Astrocyte of the spinal cord (primary cell): Measurements from ENCODE around the gene POLR3K.

Experiments used
- DNase-seq: peaks from one replicate; pipeline ENCODE4 v3.0.0; 2011; ENCODE audit warnings: low read depth, low spot score
- H3K4me3 ChIP-seq: 2 replicates; pipeline ENCODE4 v1.5.1; 2011; ENCODE audit warnings: low read depth, mild to moderate bottlenecking, low read length, moderate library complexity
- in situ Hi-C: cut with HindIII; loops from 2 replicates; pipeline ENCODE4 v1.10.0; 2017; ENCODE audit warnings: low sequenced_read_pairs
- TF ChIP-seq, protein P1 (sequence below): IDR thresholded peaks from 2 replicates; pipeline ENCODE4 v1.5.1; 2012; ENCODE audit warnings: low read depth, mild to moderate bottlenecking, low read length, inconsistent platforms

The POLR3K gene

DNA sequence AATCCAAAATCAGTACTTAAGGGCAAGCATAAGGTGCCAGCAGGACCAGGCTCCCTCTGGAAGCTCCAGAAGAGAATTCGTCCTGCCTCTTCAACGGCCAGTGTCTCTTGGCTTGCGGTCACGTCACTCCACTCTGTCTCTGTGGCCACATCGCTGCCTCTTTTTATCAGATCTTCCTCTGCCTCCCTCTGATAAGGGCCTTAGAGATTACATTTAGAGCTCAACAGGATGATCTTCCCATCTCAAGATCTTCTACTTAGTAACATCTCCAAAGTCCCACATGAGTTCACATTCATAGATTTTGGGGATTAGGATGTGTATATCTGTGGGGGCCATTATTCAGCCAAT is 41.5 kb upstream of the POLR3K start:
- H3K4me3 ChIP-seq, result no peak overlapping the region
- TF ChIP-seq, protein P1, sequence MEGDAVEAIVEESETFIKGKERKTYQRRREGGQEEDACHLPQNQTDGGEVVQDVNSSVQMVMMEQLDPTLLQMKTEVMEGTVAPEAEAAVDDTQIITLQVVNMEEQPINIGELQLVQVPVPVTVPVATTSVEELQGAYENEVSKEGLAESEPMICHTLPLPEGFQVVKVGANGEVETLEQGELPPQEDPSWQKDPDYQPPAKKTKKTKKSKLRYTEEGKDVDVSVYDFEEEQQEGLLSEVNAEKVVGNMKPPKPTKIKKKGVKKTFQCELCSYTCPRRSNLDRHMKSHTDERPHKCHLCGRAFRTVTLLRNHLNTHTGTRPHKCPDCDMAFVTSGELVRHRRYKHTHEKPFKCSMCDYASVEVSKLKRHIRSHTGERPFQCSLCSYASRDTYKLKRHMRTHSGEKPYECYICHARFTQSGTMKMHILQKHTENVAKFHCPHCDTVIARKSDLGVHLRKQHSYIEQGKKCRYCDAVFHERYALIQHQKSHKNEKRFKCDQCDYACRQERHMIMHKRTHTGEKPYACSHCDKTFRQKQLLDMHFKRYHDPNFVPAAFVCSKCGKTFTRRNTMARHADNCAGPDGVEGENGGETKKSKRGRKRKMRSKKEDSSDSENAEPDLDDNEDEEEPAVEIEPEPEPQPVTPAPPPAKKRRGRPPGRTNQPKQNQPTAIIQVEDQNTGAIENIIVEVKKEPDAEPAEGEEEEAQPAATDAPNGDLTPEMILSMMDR, result no peak
- in situ Hi-C loops, result no loop called here
- no peak for DNase-seq

DNA sequence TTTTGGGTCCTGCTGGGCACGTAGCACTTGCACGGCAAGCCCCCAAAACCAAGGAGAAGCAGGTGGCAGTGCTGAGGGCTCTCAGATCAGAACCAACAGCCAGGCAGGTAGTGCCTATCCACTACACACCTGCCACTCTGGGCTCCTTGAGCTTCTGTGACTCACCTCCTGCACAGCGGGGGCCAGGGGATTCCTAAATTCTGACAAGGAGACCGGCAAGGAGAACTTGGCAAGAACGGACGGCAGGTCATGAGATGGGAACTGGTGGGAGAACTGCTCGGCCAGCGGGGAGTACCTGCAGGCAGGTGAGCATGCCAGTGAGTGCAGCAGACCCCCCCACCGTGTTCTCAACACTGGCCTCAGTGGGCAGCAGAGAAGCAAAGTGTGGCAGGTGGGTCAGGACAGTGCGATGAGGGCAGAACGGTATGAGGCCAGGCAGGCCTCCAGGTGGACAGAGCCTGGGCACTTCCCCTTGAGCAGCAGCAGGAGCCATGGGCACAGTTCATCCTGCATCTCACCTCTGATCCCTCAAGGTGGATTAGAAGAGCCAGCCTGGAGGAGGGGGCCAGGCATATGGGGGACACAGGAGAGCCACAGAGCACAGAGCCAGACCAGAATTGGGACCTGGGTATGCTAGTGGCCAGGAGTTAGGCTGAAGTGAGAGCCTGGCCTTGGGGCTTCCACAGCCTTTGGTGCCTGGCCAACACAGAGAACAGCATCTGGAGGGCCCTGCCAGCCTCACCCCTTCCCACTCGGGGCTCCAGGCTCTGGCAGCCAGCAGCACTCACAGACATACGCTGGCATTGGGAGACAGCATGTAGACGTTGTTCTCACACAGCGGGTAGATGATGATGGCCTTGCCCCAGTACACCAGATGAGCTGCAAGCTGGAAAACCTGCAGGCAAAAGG is 39.3 kb upstream of the POLR3K start:
- DNase-seq, result no peak
- H3K4me3 ChIP-seq, result no peak overlapping the region
- in situ Hi-C loops, result no loop called here
- TF ChIP-seq, protein P1, result no peak

DNA sequence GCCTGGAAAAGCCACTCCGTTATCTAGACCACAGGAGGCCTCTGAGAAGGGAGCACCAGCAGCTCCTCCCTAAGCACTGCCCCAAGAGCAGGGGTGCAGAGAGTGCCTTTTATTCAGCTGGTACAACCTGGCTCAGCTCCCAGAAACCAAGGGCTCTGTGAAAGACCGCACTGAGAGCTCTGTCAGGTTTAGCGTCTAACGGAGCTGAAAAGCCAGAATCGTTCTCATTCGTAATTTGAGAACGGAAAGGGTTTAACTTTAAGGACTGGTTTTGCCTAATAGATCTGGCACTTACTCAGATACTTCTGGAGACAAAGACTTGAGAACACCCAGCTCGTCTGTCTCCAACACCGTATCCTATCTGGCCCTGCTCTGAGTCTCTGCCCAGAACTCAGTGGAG is 38.1 kb upstream of the POLR3K start:
- TF ChIP-seq, protein P1, result no peak
- H3K4me3 ChIP-seq, result no peak overlapping the region
- in situ Hi-C loops, result no loop called here
- DNase-seq, result peak; percentile 72

DNA sequence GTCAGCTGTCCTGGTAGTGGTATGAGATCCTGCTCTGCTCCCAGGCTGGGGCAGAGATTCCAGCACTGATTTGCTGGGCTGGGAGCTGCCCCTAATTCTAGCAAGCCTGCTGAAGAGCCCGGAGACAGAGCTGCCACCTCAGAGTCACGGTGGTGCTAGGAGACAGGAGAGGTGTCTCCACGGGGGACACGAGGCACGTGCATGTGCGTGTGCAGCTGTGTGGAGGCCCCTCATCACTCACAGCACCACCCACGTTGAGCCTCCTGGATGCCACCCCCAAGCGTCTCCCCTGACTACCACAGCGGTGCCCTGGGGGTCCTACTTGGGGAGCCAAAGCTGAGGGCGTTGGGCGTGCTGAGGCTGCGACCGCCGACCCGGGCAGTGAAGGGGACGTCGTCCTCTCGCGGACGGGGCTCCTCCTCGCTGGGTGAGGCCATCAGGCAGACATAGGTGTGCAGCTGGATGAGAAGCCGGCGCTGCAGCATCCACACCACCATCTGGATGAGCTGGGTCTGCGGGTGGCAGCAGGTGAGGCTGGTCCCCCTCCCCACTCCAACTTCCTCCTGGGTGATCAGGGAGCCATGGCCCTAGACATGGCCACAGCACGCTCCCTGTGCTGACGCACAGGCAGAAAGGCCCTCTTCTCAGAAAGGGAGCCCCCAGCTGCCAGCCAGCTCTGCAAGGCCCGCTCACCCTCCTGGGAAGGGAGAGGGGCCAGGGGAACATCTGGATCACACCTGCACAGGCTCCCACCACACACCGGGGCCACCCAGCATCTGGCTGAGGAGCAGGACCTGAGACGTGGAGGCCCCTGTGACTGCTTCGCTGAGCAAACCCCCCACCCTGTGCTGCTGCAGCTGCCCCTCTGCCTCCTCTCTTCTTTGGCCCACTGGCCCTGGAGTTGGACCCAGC is 36.2 kb upstream of the POLR3K start:
- H3K4me3 ChIP-seq, result no peak overlapping the region
- in situ Hi-C loops, result no loop called here

DNA sequence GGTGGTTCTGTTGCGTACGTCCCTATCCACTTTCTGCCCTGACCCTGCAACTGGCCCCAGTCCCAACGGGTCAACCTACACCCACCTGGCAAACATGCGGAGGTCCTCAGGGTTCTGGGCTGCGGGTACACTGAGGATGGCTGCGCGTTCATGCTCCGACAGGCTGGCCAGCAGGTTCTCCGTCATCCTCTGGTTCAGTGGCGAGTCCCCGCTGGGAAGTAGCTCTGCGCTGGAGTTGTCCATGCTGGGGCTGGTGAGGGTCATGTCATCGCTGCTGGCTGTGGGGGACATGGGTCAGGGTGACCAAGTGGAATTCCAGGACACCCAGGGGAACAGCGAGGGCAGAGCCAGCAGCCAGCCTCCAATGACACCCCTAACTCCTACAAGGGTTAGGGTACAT is 35.2 kb upstream of the POLR3K start:
- no peak for DNase-seq
- in situ Hi-C loops, result no loop called here
- TF ChIP-seq, protein P1, result no peak
- no peak overlapping the region for H3K4me3 ChIP-seq

More for the DNA sequence above, 36.2 kb upstream of the POLR3K start:
- DNase-seq, result no peak
- TF ChIP-seq, protein P1, result no peak

DNA sequence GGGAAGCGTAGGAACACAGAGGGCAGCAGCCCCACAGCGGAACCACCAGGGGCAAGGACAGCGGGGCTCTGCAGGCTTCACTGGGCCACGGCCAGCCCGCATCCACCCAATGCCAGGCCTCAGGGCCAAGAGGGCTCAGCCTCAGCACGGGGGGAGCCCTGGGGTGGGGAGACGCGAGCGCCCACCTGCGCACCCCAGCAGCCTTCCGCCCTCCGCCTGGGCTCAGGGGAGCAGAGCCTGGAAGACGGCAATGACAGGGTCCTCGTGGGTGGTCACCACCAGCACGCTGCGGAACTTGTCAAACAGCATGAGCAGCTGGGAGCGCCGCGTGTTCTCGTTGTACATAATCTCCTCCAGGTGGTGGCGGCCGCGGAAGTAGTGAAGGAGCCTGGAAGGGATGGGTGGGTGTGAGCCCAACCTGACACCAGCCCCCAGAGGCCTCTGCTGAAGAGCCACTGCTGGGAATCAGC is 33.1 kb upstream of the POLR3K start:
- H3K4me3 ChIP-seq, result no peak overlapping the region
- DNase-seq, result no peak
- in situ Hi-C loops, result no loop called here
- TF ChIP-seq, protein P1, result no peak
